Activated CD4-positive, alpha-beta T cell treated with anti-CD3 and anti-CD28 coated beads for 1 hour (primary cell): ENCODE results near the gene MFSD2A.
"Not testable (repeated sequence)": the region's sequence is repeated elsewhere in the genome, so short reads cannot be mapped to it uniquely, and the experiment has no call there.

Experiments used
- DNase-seq: peaks from one replicate; pipeline ENCODE4 v3.0.0-alpha.2; 2020

MFSD2A gene

GRCh38 chr1:39969531-39970270 is 14.8 kb downstream of the MFSD2A start:
- no peak for DNase-seq

GRCh38 chr1:39970274-39970673 is 15.3 kb downstream of the MFSD2A start:
- DNase-seq: no peak

GRCh38 chr1:39971138-39971537 is 16.2 kb downstream of the MFSD2A start:
- no peak for DNase-seq

GRCh38 chr1:39973503-39974135 is 18.7 kb downstream of the MFSD2A start:
- DNase-seq: peak; percentile 66

GRCh38 chr1:39976732-39977131 is 21.8 kb downstream of the MFSD2A start:
- no peak for DNase-seq

- DNase-seq: no peak
These were observed 22.3 kb downstream of the MFSD2A start for GRCh38 chr1:39977202-39977601.

GRCh38 chr1:39979654-39980053 is 24.7 kb downstream of the MFSD2A start:
- DNase-seq: no peak

GRCh38 chr1:39980555-39981313 is 25.8 kb downstream of the MFSD2A start:
- no peak for DNase-seq

- DNase-seq: no peak
These were observed 26.4 kb downstream of the MFSD2A start for GRCh38 chr1:39981385-39981784.

- DNase-seq: no peak
These were observed 27.0 kb downstream of the MFSD2A start for GRCh38 chr1:39981945-39982344.

- DNase-seq: not testable (repeated sequence)
These were observed 29.5 kb downstream of the MFSD2A start for GRCh38 chr1:39984480-39984879.

GRCh38 chr1:39984951-39985350 is 30.0 kb downstream of the MFSD2A start:
- DNase-seq: no peak

GRCh38 chr1:39987869-39988268 is 32.9 kb downstream of the MFSD2A start:
- DNase-seq: no peak

- DNase-seq: no peak
These were observed 33.8 kb downstream of the MFSD2A start for GRCh38 chr1:39988618-39989343.

- no peak for DNase-seq
These were observed 35.5 kb downstream of the MFSD2A start for GRCh38 chr1:39990428-39990827.

GRCh38 chr1:39992234-39992633 is 37.3 kb downstream of the MFSD2A start:
- no peak for DNase-seq

GRCh38 chr1:39992888-39993287 is 37.9 kb downstream of the MFSD2A start:
- no peak for DNase-seq

GRCh38 chr1:39995973-39996393 is 41.0 kb downstream of the MFSD2A start:
- peak; percentile 8 for DNase-seq

- DNase-seq: no peak
These were observed 41.6 kb downstream of the MFSD2A start for GRCh38 chr1:39996396-39997004.

GRCh38 chr1:40001456-40001855 is 46.5 kb downstream of the MFSD2A start:
- no peak for DNase-seq

GRCh38 chr1:40003156-40004093 is 48.5 kb downstream of the MFSD2A start:
- no peak for DNase-seq

- DNase-seq: no peak
These were observed 49.9 kb downstream of the MFSD2A start for GRCh38 chr1:40004857-40005256.
